IMR-90 (cell line): ENCODE data around the gene GATA5.

Experiments
- CEBPB ChIP-seq: IDR thresholded peaks from 2 replicates; pipeline ENCODE4 v1.6.1; 2012; ENCODE audit warnings: low read depth, low read length, improper control_type of control experiment
- CTCF ChIP-seq: conservative IDR thresholded peaks from 2 replicates; pipeline ENCODE4 v1.5.1; 2012; ENCODE audit warnings: mild to moderate bottlenecking, low read depth, low read length, improper control_type of control experiment
- FOS ChIP-seq: fragments of 150-350 bp; IDR thresholded peaks from 2 replicates; pipeline ENCODE4 v1.6.1; 2016; ENCODE audit warnings: low read depth, low read length
- MXI1 ChIP-seq: IDR thresholded peaks from 2 replicates; pipeline ENCODE4 v1.6.1; 2012; ENCODE audit warnings: low read depth, mild to moderate bottlenecking, low read length, moderate library complexity, borderline replicate concordance
- NFE2L2 ChIP-seq: fragments of 150-350 bp; IDR thresholded peaks from 2 replicates; pipeline ENCODE4 v1.6.1; 2016; ENCODE audit warnings: low read depth, mild to moderate bottlenecking, low read length
- POLR2A ChIP-seq: IDR thresholded peaks from 2 replicates; pipeline ENCODE4 v1.6.1; 2012; ENCODE audit warnings: mild to moderate bottlenecking, low read depth, low read length
- RAD21 ChIP-seq: IDR thresholded peaks from 2 replicates; pipeline ENCODE4 v1.6.1; 2012; ENCODE audit warnings: low read length, improper control_type of control experiment
- RCOR1 ChIP-seq: IDR thresholded peaks from 2 replicates; pipeline ENCODE4 v1.6.1; 2012; ENCODE audit warnings: mild to moderate bottlenecking, low read length, improper control_type of control experiment; ENCODE audit not compliant: insufficient replicate concordance
- RFX5 ChIP-seq: IDR thresholded peaks from 2 replicates; pipeline ENCODE4 v1.8.0; 2012; ENCODE audit warnings: low read depth, mild to moderate bottlenecking, low read length, moderate library complexity
- SMC3 ChIP-seq: fragments of 150-350 bp; IDR thresholded peaks from 2 replicates; pipeline ENCODE4 v1.6.1; 2016; ENCODE audit warnings: low read depth, mild to moderate bottlenecking, antibody characterized with exemption, low read length, moderate library complexity

DNA sequence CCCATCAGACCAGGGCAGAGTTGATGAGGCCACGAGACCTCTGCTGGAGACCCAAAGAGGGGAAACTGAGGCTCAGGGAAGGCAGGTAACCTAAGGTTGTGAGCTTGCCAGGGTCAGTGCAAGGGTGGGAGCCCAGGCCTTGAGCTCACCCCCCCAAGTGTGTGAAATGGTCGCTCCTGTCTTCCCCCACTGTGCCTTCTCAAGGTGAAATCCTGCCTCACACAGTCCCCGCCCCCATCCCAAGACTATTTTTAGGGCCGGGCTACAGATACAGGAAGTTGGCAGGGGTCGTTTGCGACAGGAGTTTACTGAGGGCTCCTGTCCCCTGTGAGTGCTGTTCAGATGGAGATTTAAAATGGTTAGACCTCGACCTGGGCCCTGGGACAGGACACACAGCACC, 18.7 kb upstream of the GATA5 start:
- TF ChIP-seq FOS (no peak), MXI1 (no peak), CTCF (no peak), RAD21 (no peak), POLR2A (no peak), SMC3 (no peak), NFE2L2 (no peak), CEBPB (no peak), RCOR1 (no peak), RFX5 (no peak)
